ENCODE data around the gene EGF. TPM values are rescaled to one million over a fixed set of nuclear protein-coding genes. Genes with fewer than 3 reads are reported as not detected.

The EGF gene
- total and polyA plus RNA-seq, 3 donors from 2014 or later = 0.79 to 1.3 (median 0.87) TPM

- Histone ChIP-seq H3K4me3 (no peak overlapping the region), H3K4me1 (no peaks in the 10 kb centered on the region), H3K27me3 (no peaks in the 10 kb centered on the region), H3K9me3 (no peaks in the 10 kb centered on the region), H3K36me3 (ENCODE audit: low read depth, missing control alignments) (no peaks in the 10 kb centered on the region), H3K27ac (no peak overlapping the region)
- no peak for DNase-seq
- no peak for TF ChIP-seq POLR2A (IDR thresholded peaks at IDR 0.05)
- TF ChIP-seq, protein P1, sequence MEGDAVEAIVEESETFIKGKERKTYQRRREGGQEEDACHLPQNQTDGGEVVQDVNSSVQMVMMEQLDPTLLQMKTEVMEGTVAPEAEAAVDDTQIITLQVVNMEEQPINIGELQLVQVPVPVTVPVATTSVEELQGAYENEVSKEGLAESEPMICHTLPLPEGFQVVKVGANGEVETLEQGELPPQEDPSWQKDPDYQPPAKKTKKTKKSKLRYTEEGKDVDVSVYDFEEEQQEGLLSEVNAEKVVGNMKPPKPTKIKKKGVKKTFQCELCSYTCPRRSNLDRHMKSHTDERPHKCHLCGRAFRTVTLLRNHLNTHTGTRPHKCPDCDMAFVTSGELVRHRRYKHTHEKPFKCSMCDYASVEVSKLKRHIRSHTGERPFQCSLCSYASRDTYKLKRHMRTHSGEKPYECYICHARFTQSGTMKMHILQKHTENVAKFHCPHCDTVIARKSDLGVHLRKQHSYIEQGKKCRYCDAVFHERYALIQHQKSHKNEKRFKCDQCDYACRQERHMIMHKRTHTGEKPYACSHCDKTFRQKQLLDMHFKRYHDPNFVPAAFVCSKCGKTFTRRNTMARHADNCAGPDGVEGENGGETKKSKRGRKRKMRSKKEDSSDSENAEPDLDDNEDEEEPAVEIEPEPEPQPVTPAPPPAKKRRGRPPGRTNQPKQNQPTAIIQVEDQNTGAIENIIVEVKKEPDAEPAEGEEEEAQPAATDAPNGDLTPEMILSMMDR (IDR thresholded peaks at IDR 0.05) = no peak
- intact Hi-C loops (cut with DNase I; ENCODE audit: low total_unique reads) = no loop called here
Observed at GRCh38 chr4:109962401-109962800, 49.7 kb downstream of the EGF start.

DNA sequence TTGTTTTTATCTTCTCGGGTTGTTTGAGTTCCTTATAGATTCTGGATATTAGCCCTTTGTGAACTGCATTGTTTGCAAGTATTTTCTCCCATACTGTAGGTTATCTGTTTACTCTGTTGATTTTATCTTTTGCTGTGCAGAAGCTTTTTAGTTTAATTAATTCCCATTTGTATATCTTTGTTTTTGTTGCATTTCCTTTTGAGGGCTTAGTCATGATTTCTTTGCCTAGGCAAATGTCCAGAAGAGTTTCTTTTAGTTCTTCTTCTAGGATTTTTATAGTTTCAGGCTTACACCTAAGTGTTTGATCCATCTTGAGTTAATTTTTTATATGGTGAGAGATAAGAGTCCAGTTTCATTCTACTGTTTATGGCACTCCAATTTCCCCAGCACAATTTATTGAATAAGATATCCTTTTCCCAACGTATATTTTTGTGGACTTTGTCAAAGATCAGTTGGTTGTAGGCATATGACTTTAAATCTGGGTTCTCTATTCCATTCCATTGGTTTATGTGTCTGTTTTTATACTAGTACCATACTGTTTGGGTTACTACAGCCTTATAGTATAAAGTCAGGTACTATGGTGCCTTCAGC lies 54.3 kb downstream of the EGF start:
- no peaks in the 10 kb centered on the region for H3K4me1 ChIP-seq
- H3K36me3 ChIP-seq (ENCODE audit: low read depth, missing control alignments) = no peaks in the 10 kb centered on the region
- no peak overlapping the region for H3K4me3 ChIP-seq
- TF ChIP-seq, protein P1 (IDR thresholded peaks at IDR 0.05) = no peak
- TF ChIP-seq POLR2A (IDR thresholded peaks at IDR 0.05) = no peak
- no peaks in the 10 kb centered on the region for H3K27me3 ChIP-seq
- no peaks in the 10 kb centered on the region for H3K9me3 ChIP-seq
- intact Hi-C loops (cut with DNase I; ENCODE audit: low total_unique reads) = no loop called here
- WGBS, 2 donors = 84 to 85% methylated on average over 2 of the region's 2 CpGs
- no peak overlapping the region for H3K27ac ChIP-seq
- DNase-seq = no peak

DNA sequence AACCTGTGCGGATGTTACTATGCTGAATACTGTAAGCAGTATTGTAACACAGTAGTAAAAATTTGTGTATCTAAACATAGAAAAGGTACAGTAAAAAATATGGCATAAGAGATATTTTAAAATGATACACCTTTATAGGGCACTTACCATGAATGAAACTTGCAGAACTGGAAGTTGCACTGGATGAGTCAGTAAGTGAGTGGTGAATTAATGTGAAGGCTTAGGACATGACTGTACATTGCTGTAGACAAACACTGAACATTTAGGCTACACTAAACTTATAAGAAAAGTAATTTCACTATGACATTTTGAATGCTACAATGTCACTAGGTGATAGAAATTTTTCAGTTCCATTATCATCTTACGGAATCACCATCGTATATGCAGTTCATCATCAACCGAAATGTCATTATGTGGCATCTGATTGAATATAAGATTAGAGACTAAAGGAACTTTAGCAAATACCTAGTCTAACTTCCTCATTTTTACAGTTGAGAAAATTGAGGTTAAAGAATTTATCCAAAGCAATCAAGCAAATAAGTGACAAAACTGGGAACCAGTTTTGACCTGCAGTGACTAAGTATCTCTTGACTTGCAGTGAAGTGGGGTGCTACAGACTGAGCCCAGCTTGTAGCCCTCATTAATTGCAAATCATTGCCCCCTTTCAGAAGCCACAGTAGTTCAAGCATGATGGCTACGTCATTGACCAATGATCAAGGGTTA lies 55.3 kb downstream of the EGF start:
- no peaks in the 10 kb centered on the region for H3K4me1 ChIP-seq
- no peak for TF ChIP-seq POLR2A (IDR thresholded peaks at IDR 0.05)
- TF ChIP-seq, protein P1 (IDR thresholded peaks at IDR 0.05) = no peak
- no peaks in the 10 kb centered on the region for H3K36me3 ChIP-seq (ENCODE audit: low read depth, missing control alignments)
- intact Hi-C loops (cut with DNase I; ENCODE audit: low total_unique reads) = no loop called here
- H3K27me3 ChIP-seq = no peaks in the 10 kb centered on the region
- WGBS, 2 donors = 93 to 95% methylated on average over 5 of the region's 5 CpGs
- no peak overlapping the region for H3K4me3 ChIP-seq
- DNase-seq = no peak
- H3K27ac ChIP-seq = no peak overlapping the region
- no peaks in the 10 kb centered on the region for H3K9me3 ChIP-seq

GRCh38 chr4:109969087-109969486 lies 56.4 kb downstream of the EGF start:
- H3K4me1 ChIP-seq = no peaks in the 10 kb centered on the region
- TF ChIP-seq, protein P1 (IDR thresholded peaks at IDR 0.05) = no peak
- no peak for TF ChIP-seq POLR2A (IDR thresholded peaks at IDR 0.05)
- H3K27me3 ChIP-seq = no peaks in the 10 kb centered on the region
- 54 to 61% methylated on average over 3 of the region's 3 CpGs for WGBS, 2 donors
- H3K9me3 ChIP-seq = no peaks in the 10 kb centered on the region
- H3K4me3 ChIP-seq = no peak overlapping the region
- no peak for DNase-seq
- intact Hi-C loops (cut with DNase I; ENCODE audit: low total_unique reads) = no loop called here
- no peaks in the 10 kb centered on the region for H3K36me3 ChIP-seq (ENCODE audit: low read depth, missing control alignments)
- H3K27ac ChIP-seq = no peak overlapping the region

DNA sequence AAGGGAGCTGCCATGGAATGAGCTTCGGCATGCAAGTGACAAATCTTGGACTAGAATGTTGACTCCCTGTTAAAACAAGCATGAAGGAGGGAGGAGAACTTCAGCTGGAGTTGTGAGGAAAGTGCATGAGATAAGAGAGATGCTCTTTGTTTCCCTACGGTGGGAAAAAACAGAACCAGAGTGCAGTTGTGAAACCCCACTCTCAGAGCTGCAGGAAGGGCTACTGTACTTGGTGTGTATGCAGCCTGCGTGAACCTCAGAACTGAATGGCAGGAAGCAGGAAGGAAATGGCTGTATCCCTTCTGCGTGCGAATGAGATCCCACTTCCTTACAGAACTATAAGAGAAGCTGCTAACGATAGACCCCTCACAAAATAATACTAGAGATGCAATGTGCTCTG lies 57.2 kb downstream of the EGF start:
- Histone ChIP-seq H3K4me3 (no peak overlapping the region), H3K9me3 (no peaks in the 10 kb centered on the region), H3K4me1 (no peaks in the 10 kb centered on the region), H3K27ac (no peak overlapping the region), H3K27me3 (no peaks in the 10 kb centered on the region), H3K36me3 (ENCODE audit: low read depth, missing control alignments) (no peaks in the 10 kb centered on the region)
- TF ChIP-seq, protein P1 (IDR thresholded peaks at IDR 0.05) = no peak
- no peak for TF ChIP-seq POLR2A (IDR thresholded peaks at IDR 0.05)
- no peak for DNase-seq
- 44 to 52% methylated on average over 6 of the region's 6 CpGs for WGBS, 2 donors
- intact Hi-C loops (cut with DNase I; ENCODE audit: low total_unique reads) = loop anchor here (10.0 kb wide), 1 partner anchor 545 kb away; no protein-coding TSS in a partner anchor

All from testis (tissue), 3 donors.